HuH-7.5 (cell line): ENCODE results near the gene BTBD17.
A peak's percentile ranks its signal among the peaks of the same experiment; 100 is the strongest.
"Not testable (repeated sequence)": the region's sequence is repeated elsewhere in the genome, so short reads cannot be mapped to it uniquely, and the experiment has no call there.

Experiments
- DNase-seq: peaks from one replicate; pipeline ENCODE4 v3.0.0; 2011; ENCODE audit warnings: low spot score

BTBD17 gene

GRCh38 chr17:74361230-74362068, at the start of gene BTBD17:
BTBD17 (minus strand) TSS chr17:74361868; CDS start chr17:74361819, 49 bp downstream.
- peak; percentile 76 for DNase-seq

GRCh38 chr17:74410001-74410443, 48.4 kb upstream of the BTBD17 start:
- no peak for DNase-seq

- DNase-seq = no peak
Measured at GRCh38 chr17:74408815-74409214, 47.1 kb upstream of the BTBD17 start.

- DNase-seq = peak; percentile 53
Measured at GRCh38 chr17:74408262-74408661, 46.6 kb upstream of the BTBD17 start.

GRCh38 chr17:74407384-74407783, 45.7 kb upstream of the BTBD17 start:
- no peak for DNase-seq

GRCh38 chr17:74405311-74405710, 43.6 kb upstream of the BTBD17 start:
- DNase-seq = not testable (repeated sequence)

GRCh38 chr17:74404789-74405188, 43.1 kb upstream of the BTBD17 start:
- DNase-seq = no peak

GRCh38 chr17:74404218-74404617, 42.5 kb upstream of the BTBD17 start:
- DNase-seq = no peak

- DNase-seq = no peak
Measured at GRCh38 chr17:74403512-74404137, 42.0 kb upstream of the BTBD17 start.

GRCh38 chr17:74402048-74402447, 40.4 kb upstream of the BTBD17 start:
- DNase-seq = no peak

- no peak for DNase-seq
Measured at GRCh38 chr17:74396567-74396966, 34.9 kb upstream of the BTBD17 start.

- DNase-seq = no peak
Measured at GRCh38 chr17:74394977-74395376, 33.3 kb upstream of the BTBD17 start.

GRCh38 chr17:74394275-74394950, 32.7 kb upstream of the BTBD17 start:
- no peak for DNase-seq

- DNase-seq = no peak
Measured at GRCh38 chr17:74393346-74393942, 31.8 kb upstream of the BTBD17 start.

- no peak for DNase-seq
Measured at GRCh38 chr17:74392848-74393247, 31.2 kb upstream of the BTBD17 start.

GRCh38 chr17:74391771-74392170, 30.1 kb upstream of the BTBD17 start:
- DNase-seq = no peak

- DNase-seq = no peak
Measured at GRCh38 chr17:74390680-74391653, 29.3 kb upstream of the BTBD17 start.

GRCh38 chr17:74389937-74390679, 28.4 kb upstream of the BTBD17 start:
- no peak for DNase-seq

GRCh38 chr17:74389084-74389753, 27.6 kb upstream of the BTBD17 start:
- DNase-seq = no peak
